Hepatocyte (in vitro differentiated cells): ENCODE measurements around the gene IFI30.

Source experiments
- CTCF ChIP-seq: fragments of 200-600 bp; sonication (generic); IDR thresholded peaks from 2 replicates; pipeline ENCODE4 v1.5.1; 2016; ENCODE audit warnings: antibody characterized with exemption, mild to moderate bottlenecking; ENCODE audit not compliant: poor library complexity
- EZH2 ChIP-seq: fragments of 200-600 bp; sonication (generic); IDR thresholded peaks from 2 replicates; pipeline ENCODE4 v1.6.1; 2016; ENCODE audit warnings: antibody characterized with exemption, mild to moderate bottlenecking, borderline replicate concordance
- EZH2phosphoT487 ChIP-seq: fragments of 200-600 bp; sonication (generic); IDR thresholded peaks from one replicate; pipeline ENCODE4 v1.6.1; 2018; ENCODE audit warnings: antibody characterized with exemption, mild to moderate bottlenecking, low read depth, moderate library complexity; ENCODE audit not compliant: unreplicated experiment, severe bottlenecking

- no peak for TF ChIP-seq CTCF
- TF ChIP-seq EZH2phosphoT487, result no peak
- no peak for TF ChIP-seq EZH2
Measured at GRCh38 chr19:18193388-18194180, 20.0 kb downstream of the IFI30 start.
